ENCODE data around the gene MARCHF7.
"Not testable (repeated sequence)": the region's sequence is repeated elsewhere in the genome, so short reads cannot be mapped to it uniquely, and the experiment has no call there.

MARCHF7 gene, protein sequence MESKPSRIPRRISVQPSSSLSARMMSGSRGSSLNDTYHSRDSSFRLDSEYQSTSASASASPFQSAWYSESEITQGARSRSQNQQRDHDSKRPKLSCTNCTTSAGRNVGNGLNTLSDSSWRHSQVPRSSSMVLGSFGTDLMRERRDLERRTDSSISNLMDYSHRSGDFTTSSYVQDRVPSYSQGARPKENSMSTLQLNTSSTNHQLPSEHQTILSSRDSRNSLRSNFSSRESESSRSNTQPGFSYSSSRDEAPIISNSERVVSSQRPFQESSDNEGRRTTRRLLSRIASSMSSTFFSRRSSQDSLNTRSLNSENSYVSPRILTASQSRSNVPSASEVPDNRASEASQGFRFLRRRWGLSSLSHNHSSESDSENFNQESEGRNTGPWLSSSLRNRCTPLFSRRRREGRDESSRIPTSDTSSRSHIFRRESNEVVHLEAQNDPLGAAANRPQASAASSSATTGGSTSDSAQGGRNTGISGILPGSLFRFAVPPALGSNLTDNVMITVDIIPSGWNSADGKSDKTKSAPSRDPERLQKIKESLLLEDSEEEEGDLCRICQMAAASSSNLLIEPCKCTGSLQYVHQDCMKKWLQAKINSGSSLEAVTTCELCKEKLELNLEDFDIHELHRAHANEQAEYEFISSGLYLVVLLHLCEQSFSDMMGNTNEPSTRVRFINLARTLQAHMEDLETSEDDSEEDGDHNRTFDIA

GRCh38 chr2:159712143-159712928 lies at the start of gene MARCHF7:
Gene MARCHF7 (plus strand): TSS chr2:159712506. CDS start chr2:159729023, 16,517 bp downstream.
- TF ChIP-seq, protein P1, sequence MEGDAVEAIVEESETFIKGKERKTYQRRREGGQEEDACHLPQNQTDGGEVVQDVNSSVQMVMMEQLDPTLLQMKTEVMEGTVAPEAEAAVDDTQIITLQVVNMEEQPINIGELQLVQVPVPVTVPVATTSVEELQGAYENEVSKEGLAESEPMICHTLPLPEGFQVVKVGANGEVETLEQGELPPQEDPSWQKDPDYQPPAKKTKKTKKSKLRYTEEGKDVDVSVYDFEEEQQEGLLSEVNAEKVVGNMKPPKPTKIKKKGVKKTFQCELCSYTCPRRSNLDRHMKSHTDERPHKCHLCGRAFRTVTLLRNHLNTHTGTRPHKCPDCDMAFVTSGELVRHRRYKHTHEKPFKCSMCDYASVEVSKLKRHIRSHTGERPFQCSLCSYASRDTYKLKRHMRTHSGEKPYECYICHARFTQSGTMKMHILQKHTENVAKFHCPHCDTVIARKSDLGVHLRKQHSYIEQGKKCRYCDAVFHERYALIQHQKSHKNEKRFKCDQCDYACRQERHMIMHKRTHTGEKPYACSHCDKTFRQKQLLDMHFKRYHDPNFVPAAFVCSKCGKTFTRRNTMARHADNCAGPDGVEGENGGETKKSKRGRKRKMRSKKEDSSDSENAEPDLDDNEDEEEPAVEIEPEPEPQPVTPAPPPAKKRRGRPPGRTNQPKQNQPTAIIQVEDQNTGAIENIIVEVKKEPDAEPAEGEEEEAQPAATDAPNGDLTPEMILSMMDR (IDR thresholded peaks at IDR 0.05; ENCODE audit: insufficient read depth, low read depth, low read length, missing control alignments): peak; percentile 49
- peak; percentile 98 for DNase-seq (ENCODE audit: low read depth)
- H3K4me3 ChIP-seq (ENCODE audit: low read length): peak within 1 kb of the TSS; percentile 95

DNA sequence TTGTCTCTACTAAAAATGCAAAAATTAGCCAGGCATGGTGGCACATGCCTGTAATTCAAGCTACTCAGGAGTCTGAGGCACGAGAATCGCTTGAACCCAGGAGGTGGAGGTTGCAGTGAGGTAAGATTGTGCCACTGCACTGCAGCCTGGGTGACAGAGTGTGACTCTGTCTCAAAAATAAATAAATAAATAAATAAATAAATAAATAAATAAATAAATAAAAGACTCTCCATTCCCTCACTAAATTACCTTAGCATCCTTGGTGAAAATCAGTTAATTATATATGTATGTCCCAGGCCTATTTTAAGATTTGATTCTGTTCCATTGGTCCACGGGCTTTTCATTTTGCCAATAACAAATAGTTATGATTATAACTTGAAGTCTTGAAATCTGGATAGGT lies 44.9 kb upstream of the MARCHF7 start:
- not testable (repeated sequence) for H3K4me3 ChIP-seq (ENCODE audit: low read length); DNase-seq (ENCODE audit: low read depth)

GRCh38 chr2:159671047-159671446 lies 41.3 kb upstream of the MARCHF7 start:
- TF ChIP-seq, protein P1 (IDR thresholded peaks at IDR 0.05; ENCODE audit: insufficient read depth, low read depth, low read length, missing control alignments): no peak
- DNase-seq (ENCODE audit: low read depth): no peak

GRCh38 chr2:159677654-159678053 lies 34.7 kb upstream of the MARCHF7 start:
- H3K4me3 ChIP-seq (ENCODE audit: low read length): no peak overlapping the region
- DNase-seq (ENCODE audit: low read depth): peak; percentile 26
- TF ChIP-seq, protein P1 (IDR thresholded peaks at IDR 0.05; ENCODE audit: insufficient read depth, low read depth, low read length, missing control alignments): peak; percentile 17

More at GRCh38 chr2:159671047-159671446, 41.3 kb upstream of the MARCHF7 start:
- H3K4me3 ChIP-seq (ENCODE audit: low read length): no peak overlapping the region

GRCh38 chr2:159680692-159681091 lies 31.6 kb upstream of the MARCHF7 start:
- TF ChIP-seq, protein P1 (IDR thresholded peaks at IDR 0.05; ENCODE audit: insufficient read depth, low read depth, low read length, missing control alignments): no peak
- no peak for DNase-seq (ENCODE audit: low read depth)
- H3K4me3 ChIP-seq (ENCODE audit: low read length): no peak overlapping the region

GRCh38 chr2:159683817-159684216 lies 28.5 kb upstream of the MARCHF7 start:
- TF ChIP-seq, protein P1 (IDR thresholded peaks at IDR 0.05; ENCODE audit: insufficient read depth, low read depth, low read length, missing control alignments): no peak
- H3K4me3 ChIP-seq (ENCODE audit: low read length): no peak overlapping the region
- DNase-seq (ENCODE audit: low read depth): no peak

- peak; percentile 82 for DNase-seq (ENCODE audit: low read depth)
- no peak overlapping the region for H3K4me3 ChIP-seq (ENCODE audit: low read length)
- TF ChIP-seq, protein P1 (IDR thresholded peaks at IDR 0.05; ENCODE audit: insufficient read depth, low read depth, low read length, missing control alignments): no peak
These were observed 27.5 kb upstream of the MARCHF7 start for GRCh38 chr2:159684796-159685195.

Data from epithelial cell of esophagus (primary cell).